ENCODE data around the gene OVAAL.

The OVAAL gene

DNA sequence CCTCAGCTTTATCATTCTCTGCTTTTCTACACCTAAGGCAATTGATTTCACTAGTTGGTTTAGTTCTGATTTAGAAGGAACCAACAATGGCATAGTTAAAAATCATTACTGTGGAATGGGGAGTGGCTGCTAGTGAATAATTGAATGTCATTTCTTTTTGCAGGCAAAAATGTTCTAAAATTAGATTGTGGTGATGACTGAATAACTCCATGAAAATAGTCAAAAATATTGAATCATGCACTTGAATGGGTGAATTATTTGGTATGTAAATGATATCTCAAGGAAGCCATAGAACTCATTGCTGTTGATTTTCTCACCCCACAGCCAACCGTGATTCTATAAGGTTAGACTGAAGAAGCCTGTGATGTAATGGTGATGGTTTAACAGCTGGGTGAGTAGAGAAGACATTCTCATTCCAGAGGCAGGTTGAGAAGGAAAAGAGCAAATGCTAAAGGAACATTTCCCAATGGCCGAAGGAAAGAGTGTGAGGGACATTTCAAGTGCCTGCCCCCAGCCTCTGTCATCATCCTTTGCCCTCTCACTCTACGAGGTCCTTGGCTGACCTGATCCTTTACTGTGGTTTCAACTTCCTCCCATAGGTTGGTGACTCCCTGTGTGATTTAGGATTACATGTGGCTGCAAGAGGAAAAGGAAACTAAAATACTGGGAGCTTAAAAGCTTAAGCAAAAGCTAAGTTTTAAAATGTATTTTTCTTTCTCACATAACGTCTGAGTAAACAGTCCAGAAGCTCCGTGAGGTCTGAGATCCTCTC is 12.5 kb downstream of the OVAAL start:
- no peak for DNase-seq (ENCODE audit: low read depth in 2 of 2, low spot score in 1 of 2)

DNA sequence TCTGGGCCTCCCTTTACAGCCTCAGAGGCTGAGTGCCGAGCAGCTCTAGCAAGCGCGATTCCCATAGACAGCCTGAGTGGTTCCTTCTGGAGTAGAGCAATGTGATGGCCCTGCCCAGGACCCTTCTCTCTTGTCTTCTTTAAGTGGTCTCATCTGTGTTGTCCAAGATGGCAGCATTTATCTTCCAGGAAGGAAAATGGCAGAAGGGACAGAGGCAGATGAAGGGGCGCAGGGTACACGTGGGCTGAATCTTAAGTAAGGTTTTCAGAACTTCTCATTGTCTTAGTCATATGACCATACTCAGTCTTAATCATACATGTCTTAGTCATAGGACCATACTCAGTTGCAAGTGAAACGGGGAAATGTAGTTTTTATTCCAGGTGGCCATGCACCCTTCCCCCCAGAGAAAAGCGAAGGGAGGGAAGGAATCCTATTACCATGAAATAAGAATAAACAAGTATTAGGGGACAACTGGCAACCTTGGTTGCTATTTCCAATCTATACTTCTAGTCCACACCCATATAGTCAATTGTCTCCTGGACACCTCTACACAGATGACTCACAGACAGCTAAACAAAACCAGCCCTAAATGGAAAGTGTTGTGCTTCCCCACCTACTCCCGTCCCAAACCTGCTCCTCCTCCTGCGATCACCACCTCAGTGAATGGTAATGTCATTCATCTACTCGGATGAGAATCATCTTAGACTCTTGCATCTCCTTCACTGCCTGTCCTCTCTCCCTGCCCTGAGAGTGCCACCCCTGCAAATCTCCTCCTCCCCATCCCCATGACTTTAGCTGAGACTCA is 13.3 kb downstream of the OVAAL start:
- no peak for DNase-seq (ENCODE audit: low read depth in 2 of 2, low spot score in 1 of 2)

DNA sequence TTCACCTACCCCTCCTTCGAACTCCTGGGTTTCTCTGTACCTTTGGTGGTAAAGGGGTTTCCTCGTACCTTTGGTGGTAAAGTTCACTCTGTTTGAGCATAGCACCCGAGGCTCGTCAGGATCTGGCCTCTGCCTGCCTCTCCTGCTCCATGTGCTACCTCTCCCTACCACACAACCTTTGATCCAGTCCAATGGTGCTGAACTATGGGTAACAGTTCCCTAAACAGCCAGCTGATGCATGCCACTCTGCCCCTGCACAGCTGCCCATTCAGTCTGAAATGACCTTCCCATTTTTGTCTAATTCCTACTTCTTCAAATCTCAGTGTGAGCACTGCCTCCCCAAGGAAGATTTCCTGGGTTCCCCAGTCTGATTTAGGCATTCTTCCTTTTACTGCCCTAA is 14.0 kb downstream of the OVAAL start:
- DNase-seq (ENCODE audit: low read depth in 2 of 2, low spot score in 1 of 2) = no peak

DNA sequence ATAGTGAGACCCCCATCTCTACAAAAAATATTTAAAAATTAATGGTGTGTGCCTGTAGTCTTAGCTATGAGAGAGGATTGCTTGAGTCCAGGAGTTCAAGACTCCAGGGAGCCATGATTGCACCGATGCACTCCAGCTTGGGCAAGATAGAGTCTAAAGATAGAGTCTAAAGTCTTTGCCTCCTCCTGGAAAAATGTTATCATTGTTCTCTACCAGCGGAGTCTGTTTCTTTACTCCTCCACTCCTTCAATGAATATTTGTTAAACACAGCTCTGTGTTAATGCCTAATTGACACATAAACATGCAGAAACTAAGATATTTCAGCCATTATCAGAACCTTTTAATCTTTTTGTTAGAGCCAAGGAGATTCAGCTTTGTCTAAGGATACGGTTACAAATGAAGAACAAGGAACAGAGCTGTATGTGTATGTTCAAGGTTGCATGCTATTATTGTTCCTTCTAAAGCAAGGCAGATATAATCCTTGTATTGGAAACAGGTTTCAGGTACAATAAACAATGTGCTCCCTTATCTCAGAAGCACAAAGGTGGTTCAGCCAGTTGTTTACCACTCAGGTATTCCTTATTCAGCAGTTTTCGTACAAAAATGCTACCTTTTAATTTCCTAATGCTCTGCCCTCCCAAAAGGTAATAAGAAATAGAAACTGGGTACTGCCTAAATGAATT is 15.4 kb downstream of the OVAAL start:
- no peak for DNase-seq (ENCODE audit: low read depth in 2 of 2, low spot score in 1 of 2)

DNA sequence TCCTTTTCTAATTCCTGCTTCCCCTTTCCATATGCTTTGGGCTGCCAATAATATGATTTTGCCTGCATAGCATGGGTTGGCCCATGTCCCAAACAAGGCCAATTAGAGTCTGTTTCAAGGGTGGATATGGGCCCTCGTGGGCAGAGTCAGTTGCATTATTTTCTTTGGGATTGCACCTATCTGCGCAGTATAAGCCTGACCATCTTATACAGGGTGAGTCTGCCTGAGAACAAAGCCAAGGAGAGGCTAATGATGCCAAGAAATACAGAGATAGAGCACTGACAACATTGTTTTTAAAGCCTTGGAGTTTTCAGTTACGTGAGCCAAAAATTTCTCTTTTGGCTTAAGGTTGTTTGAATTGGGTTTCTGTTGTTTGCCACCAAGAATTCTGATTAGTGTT is 18.6 kb downstream of the OVAAL start:
- no peak for DNase-seq (ENCODE audit: low read depth in 2 of 2, low spot score in 1 of 2)

DNA sequence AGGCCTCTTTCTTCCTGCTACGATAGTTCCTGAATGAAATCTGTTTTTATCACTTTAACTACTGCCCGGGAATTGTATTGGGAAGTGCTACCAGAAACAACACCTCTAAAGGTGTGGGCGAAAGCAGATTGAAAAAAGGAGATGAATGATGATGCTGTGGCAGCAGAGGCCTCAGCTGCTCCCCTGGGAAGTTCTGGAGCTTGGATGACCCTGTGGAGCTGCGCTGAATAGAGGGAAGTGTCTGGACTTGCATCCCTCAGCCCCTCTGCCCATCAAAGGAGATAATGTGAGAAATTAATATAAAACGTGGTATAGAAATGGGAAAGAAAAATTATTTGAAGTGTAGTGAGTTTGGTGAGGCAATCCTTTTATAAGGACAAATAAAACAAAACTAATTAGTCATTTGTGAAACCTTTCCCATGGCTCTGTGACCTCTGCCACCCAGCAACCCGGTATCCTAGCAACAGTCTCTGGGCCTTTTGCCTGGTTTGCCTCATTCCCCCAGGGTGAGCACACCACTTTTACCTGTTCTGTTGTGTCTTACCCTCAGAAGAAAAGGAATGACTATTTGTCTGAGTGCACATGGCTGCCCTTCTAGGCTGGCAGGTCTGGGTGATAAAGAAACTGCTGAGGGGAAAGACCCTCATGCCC is 21.3 kb downstream of the OVAAL start:
- DNase-seq (ENCODE audit: low read depth in 2 of 2, low spot score in 1 of 2) = no peak

DNA sequence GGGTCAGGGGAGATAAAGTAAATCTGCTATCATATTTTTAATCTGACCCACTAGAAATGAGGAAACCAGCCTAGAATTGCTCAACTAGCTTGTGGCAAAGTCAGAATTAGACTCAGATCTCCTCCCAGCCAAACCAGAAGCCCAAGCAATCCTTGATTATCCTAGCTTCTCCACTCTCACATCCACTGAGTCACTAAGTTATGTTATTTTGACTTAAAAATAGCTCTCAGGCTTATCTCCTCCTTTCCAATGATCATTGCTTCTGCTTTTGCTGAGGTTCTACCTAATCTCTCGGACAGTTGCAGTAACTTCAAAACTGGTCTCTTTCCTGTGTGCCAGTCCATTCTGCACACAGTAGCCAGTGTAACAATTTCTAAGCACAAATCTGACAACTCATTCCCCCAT is 22.9 kb downstream of the OVAAL start:
- DNase-seq (ENCODE audit: low read depth in 2 of 2, low spot score in 1 of 2) = no peak

DNA sequence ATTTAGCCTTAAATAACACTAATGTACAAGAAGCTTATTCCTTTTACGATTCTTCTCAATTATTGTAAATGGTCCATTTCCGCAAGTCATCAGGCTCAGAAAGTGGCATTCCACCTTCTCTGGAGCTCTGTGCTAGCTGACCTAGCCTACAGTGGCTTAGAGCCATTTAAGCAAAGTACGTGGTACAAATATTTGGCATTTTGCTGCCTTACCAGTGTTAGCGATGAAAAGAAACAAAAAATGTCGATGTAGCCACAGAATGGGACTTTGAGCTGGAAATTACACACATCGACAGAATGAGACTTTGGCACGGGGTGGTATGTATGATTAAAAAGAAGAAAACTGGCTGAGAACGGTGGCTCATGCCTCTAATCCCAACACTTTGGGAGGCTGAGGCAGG is 26.1 kb downstream of the OVAAL start:
- no peak for DNase-seq (ENCODE audit: low read depth in 2 of 2, low spot score in 1 of 2)

DNA sequence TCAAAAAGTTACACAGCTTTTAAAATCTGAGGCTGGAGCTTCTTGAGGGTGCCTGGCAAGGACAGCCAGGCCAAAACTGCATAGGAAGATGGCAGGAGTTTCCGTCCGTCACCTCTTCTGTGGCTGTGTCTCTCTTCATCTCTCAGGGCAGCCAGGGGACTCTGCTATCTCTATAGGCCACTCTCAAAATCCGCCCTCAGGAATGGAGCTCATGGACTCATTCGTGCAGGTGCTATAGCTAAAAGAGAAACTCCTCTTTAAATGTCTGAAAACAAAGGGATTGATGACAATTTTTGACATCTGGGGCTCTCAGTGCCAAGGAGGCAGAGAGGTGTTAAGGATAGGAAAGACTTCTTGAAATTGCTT is 27.2 kb downstream of the OVAAL start:
- no peak for DNase-seq (ENCODE audit: low read depth in 2 of 2, low spot score in 1 of 2)

DNA sequence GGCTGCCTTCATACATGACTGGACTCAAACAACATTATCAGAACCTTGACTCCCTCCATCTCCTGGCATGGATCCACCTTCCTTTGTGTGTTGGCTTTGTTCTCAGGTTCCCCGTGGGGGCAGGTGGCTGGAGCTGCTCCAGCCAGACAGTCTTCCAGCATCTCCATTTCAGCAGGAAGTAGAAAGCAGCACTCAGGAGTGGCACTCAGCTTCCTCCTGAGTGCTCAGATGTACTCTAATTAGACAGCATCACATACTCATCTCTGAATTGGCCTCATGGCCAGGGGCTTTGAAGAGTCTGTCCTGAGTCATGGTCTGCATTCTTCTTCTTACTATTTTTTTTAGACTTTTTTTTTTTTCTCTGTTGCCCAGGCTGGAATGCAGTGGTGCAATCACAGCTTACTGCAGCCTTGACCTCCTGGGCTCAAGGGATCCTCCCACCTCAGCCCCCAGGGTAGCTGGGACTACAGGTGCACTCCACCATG is 27.9 kb downstream of the OVAAL start:
- no peak for DNase-seq (ENCODE audit: low read depth in 2 of 2, low spot score in 1 of 2)

DNA sequence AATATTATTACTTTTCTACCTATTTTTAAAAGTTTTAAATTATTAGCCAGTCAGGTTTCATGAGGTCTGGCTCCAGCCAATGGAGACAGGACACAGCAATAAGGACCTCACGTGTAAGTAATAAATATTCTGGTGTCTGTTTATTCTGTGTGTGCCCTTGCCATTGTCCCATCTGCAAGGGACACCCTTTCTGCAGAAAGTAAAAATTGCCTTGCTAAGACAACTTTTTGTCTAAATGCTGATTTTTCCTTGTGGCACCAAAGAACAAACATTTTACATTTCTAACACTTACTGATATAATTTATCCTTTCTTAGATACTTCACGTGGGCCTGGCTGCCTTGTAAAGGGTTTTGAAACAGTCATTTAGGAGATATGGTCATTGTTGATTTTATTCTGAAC is 29.4 kb downstream of the OVAAL start:
- no peak for DNase-seq (ENCODE audit: low read depth in 2 of 2, low spot score in 1 of 2)

DNA sequence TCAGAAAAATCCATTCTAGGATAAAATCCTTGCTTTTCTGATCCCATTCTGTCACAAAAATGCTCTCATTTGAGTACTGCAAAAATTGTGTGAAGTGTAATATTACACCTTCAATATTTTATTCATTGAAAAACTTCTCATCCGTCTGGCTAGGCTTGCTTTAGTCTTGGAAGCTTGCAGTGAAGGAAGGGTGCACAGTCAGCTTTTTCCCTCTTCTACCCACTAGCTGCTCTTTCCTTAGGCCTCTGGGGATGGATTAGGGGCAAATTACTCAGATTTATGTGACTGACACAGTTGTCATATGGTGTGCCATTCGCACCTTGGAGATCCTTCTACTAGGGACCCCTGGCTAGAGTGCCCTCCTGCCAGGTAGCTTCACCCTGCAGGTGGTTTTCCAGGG is 32.1 kb downstream of the OVAAL start:
- DNase-seq (ENCODE audit: low read depth in 2 of 2, low spot score in 1 of 2) = no peak

DNA sequence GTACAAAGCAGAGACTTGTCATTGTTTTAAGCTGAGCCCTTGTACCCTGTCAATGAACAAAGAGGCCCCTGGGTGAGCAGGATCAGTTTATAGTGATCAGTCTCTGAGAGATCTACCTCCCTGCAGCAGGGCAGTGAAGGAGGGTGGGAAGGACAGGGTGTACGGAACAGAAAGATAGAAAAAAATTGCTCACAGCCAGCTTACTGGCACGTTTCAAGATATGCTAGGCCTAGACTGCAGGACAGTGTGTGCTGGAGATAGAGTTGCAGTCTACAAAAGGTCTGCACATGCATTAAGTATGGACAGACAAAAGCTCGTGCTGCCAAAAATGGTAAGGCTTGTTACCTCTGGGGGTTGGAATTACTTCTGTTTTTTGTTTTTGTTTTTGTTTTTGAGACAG is 34.6 kb downstream of the OVAAL start:
- no peak for DNase-seq (ENCODE audit: low read depth in 2 of 2, low spot score in 1 of 2)

DNA sequence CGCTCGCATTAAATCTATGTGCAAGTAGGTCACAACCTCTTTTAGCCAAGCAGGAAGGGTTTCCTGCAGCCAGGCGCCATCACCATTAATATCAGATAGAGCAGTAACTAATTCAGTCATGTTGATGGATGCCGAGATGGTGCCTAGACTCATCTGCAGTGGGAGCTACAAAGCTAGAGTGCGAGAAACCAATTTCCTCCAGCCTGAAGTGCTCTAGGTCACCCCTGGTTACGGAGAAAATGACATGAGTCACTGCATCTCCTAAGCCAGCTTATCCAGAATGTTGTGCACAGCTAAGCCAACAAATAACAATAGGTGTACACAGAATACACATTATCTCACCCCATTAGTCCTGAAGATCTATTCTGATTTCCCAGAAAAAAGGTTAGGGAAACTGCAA is 36.0 kb downstream of the OVAAL start:
- DNase-seq (ENCODE audit: low read depth in 2 of 2, low spot score in 1 of 2) = no peak

DNA sequence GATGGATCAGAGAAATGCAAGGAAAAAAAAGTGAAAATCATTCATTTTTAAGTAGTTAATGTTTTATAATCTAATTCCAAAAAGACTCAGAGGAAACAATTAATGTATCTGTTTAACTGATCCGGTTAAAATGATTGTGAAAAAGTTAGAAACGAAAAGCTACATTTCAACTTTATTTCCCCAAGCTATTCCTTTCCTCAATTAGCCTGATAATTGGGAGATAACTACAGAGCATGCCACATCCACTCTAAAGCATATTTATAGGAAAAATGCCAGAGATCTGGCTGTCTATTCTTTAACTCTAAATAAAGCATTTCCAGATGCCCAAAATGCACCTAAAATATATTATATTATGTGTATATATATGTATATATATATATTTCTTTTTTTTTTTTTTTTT is 37.2 kb downstream of the OVAAL start:
- DNase-seq (ENCODE audit: low read depth in 2 of 2, low spot score in 1 of 2) = no peak

DNA sequence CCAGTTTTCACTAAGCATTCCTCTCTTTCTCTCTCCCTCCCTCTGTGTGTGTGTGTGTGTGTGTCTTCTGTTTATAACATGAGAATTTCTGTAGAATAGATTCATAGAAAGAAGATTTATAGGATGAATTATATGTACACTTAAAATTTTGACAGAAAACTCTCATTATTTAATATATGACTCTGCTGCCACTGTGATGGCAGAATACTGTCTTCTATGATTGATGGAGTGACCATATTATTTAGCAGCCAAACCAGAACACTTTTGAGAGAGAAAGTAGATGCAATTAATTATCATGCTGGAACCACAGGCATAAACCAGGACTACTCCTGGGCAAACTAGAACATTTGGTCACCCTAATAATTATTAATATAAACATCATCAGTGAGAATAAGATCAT is 38.8 kb downstream of the OVAAL start:
- DNase-seq (ENCODE audit: low read depth in 2 of 2, low spot score in 1 of 2) = no peak

DNA sequence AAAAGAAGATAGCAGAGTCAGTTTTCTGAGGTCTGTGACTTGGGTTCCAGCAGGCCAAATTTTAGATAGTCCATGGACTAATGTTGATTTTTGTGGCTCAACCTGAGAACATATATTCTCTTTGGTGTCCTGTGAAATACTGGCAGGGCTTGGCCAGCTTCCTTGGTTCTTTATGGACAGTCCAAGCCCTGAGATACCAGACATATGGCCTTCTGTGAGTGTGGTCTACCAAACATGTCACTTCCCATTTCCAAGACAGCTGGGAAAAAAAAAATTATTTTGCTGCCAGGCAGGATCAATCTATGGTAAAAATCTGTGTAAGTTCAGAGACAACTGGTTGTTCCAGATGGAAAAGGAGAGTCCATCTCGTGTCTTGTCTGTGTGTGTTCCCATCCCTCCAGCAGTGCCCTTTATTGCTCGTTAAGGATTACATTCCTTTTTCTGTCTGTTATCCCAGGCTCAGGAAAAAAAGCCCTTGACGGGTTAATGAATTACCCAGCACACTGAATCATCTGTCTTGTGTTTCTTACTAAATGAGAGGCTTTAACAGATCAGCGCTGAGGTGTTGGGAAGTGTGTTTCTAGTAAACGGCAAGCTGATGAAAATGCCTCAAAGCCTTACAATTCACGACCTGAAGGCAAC is 39.7 kb downstream of the OVAAL start:
- no peak for DNase-seq (ENCODE audit: low read depth in 2 of 2, low spot score in 1 of 2)

DNA sequence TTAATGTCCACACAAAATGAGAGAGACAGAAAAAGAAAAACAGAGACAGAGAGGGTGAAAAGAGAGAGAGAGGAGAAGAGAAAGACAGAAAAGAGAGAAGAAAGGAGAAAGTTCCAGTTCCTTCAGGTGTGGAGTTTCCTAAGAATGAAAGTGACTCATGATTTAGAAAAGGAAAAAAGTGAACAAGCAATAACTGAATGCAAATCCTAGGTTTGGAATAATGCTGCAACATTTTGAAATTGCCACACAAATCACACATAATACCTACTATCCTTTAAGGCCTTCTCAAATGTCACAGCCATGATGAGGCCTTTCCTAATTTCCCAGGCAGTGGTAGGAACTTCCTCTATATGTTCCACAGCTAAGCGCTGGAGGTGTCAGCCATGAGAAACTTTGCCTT is 41.6 kb downstream of the OVAAL start:
- DNase-seq (ENCODE audit: low read depth in 2 of 2, low spot score in 1 of 2) = no peak

DNA sequence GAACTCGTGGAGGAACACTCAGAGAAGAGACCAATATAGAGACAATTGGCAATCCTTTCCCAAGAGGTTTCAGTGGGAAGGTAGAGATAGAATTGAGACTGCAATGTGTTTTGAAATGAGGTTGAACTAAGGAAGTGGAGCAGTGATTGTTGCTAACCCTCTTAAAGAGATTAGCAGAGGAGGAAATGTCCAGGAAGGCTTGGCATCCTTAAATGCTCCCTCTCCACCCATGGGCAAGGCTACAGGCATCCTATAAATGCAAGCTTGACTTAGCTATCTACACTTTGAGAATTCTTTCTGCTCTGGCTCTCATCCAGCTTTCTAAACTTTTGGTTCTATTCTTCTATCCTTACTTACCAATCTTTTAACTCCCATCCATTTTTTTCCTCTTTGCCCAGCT is 42.7 kb downstream of the OVAAL start:
- no peak for DNase-seq (ENCODE audit: low read depth in 2 of 2, low spot score in 1 of 2)

DNA sequence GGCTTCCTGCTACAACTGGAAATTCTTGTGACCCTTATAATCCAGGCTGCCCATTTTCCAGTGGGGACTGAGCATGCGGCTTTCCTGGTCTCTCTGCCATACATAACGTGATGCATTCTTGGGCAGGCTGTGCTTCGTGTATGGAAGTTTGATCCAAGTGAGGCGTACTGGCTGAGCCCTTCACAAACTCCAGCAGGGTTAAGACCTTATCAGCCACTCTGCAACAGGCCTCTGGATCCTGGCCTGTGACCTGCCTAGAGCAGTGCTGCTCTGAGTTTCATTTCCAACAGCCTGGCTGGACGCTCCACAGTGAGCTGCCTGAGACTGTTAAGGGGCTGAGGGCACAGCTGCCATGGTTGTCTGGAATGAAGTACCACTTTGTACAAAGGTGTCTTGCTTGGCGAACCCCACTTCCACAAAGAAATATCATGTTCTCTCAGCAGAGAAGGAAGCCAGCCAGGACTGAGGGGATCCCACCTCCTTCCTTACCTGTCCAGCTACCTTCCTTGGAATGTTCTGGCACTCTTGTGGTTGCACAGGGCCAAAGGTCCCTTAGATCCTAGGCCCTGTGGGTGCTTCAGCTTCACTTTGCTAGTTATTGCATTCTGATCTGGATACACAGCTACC is 44.6 kb downstream of the OVAAL start:
- DNase-seq (ENCODE audit: low read depth in 2 of 2, low spot score in 1 of 2) = no peak

DNA sequence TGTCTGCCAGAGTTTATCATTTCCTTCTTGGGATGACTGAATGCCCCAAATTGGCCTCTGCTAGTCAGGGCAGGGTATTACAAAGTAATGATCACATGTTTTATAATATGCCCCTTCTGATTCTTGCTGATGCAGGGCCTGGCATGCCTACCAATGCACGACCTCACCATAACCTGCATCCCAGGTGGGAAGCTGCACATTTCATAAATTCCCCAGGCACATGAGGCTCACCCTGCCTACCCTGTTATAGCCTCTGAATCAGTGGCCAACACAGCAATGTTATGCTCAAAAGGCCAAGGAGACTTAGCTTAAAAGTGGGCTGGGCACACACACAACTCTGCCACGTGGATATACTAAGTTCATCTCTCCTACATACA is 45.1 kb downstream of the OVAAL start:
- DNase-seq (ENCODE audit: low read depth in 2 of 2, low spot score in 1 of 2) = no peak

All from stimulated activated CD8-positive, alpha-beta memory T cell treated with anti-CD3 and anti-CD28 coated beads, Interleukin-4, amount 100 ng/mL, for 1 hour (primary cell).